Measurements from ENCODE around the gene FAM241A.

Gene FAM241A

DNA sequence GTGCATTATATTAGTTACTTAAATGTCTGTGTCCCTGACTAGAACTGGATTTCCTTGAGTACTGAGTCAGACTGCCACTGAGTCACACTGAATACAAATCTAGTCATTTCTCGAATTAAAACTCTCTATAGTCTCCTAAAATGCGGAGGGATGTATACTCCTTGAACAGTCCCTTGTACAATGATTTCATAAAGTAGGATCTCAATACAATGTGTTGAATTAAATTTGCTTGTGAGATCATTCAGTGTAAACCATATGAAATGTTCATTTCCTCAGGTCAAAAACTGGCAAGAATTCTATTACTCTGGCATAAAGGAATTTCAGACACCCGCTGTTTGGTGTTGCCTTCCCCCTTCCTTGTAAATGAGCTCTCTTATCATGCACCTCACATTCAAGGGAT lies 17.5 kb upstream of the FAM241A start:
- Histone ChIP-seq H3K36me3 (no peaks in the 10 kb centered on the region), H3K27ac (no peak overlapping the region), H3K4me3 (ENCODE audit: low read depth, low read length) (no peak overlapping the region), H3K27me3 (ENCODE audit: insufficient read depth, low read depth, severe bottlenecking) (no peaks in the 10 kb centered on the region), H3K9me3 (ENCODE audit: severe bottlenecking) (no peaks in the 10 kb centered on the region)
- no peak for TF ChIP-seq CTCF (IDR thresholded peaks at IDR 0.05; ENCODE audit: low read depth, low read length)
- DNase-seq, result no peak

GRCh38 chr4:112128452-112128851 lies 16.8 kb upstream of the FAM241A start:
- Histone ChIP-seq H3K9me3 (ENCODE audit: severe bottlenecking) (no peaks in the 10 kb centered on the region), H3K27me3 (ENCODE audit: insufficient read depth, low read depth, severe bottlenecking) (no peaks in the 10 kb centered on the region), H3K27ac (no peak overlapping the region), H3K4me3 (ENCODE audit: low read depth, low read length) (no peak overlapping the region), H3K36me3 (no peaks in the 10 kb centered on the region)
- no peak for TF ChIP-seq CTCF (IDR thresholded peaks at IDR 0.05; ENCODE audit: low read depth, low read length)
- DNase-seq, result no peak

DNA sequence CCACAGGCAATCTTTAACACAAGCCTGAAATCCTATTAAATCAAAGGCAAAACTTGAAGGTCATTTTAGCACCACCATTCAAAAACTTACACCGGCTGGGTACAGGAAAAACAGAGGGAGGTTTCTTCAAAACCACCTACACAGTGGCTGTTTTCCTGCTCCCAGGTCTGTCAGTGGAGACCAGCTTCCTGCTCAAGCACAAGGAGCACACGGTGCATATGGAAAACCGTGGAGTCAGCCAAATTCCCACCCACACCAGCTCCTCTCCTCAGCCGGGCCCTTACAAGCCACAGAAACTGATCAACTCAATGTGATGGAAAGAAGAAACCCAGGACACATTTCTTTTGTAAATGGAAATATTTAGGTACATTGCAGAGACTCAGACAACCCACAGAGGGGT lies 14.3 kb upstream of the FAM241A start:
- Histone ChIP-seq H3K27ac (no peak overlapping the region), H3K4me3 (ENCODE audit: low read depth, low read length) (no peak overlapping the region), H3K36me3 (no peaks in the 10 kb centered on the region), H3K9me3 (ENCODE audit: severe bottlenecking) (no peaks in the 10 kb centered on the region), H3K27me3 (ENCODE audit: insufficient read depth, low read depth, severe bottlenecking) (no peaks in the 10 kb centered on the region)
- TF ChIP-seq CTCF (IDR thresholded peaks at IDR 0.05; ENCODE audit: low read depth, low read length), result no peak
- no peak for DNase-seq

- Histone ChIP-seq H3K27ac (no peak overlapping the region), H3K4me3 (ENCODE audit: low read depth, low read length) (no peak overlapping the region), H3K9me3 (ENCODE audit: severe bottlenecking) (no peaks in the 10 kb centered on the region), H3K36me3 (no peaks in the 10 kb centered on the region), H3K27me3 (ENCODE audit: insufficient read depth, low read depth, severe bottlenecking) (no peaks in the 10 kb centered on the region)
- no peak for DNase-seq
- no peak for TF ChIP-seq CTCF (IDR thresholded peaks at IDR 0.05; ENCODE audit: low read depth, low read length)
These were observed 8.7 kb upstream of the FAM241A start for GRCh38 chr4:112136551-112136950.

DNA sequence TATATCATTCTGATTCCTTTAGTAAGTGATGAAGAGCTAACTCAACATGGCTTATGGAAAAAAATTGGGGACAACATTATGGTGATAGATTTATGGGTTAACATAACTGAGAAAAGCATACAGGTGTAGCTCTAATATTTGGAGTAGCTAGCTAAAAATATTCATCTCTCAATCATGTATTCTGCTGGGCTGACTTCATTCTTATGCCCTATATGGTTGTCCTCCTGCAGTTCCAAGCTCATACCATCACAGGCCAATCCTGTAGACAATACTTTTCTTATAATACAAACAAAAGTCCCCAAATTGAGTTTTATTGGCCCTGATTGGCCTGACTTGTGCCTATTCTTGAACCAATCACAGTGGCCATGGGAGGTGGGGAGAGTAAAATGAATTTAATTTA lies 6.7 kb upstream of the FAM241A start:
- TF ChIP-seq CTCF (IDR thresholded peaks at IDR 0.05; ENCODE audit: low read depth, low read length), result no peak
- no peak overlapping the region for H3K4me3 ChIP-seq (ENCODE audit: low read depth, low read length)
- no peak for DNase-seq
- no peaks in the 10 kb centered on the region for H3K9me3 ChIP-seq (ENCODE audit: severe bottlenecking)
- no peak overlapping the region for H3K27ac ChIP-seq
- no peaks in the 10 kb centered on the region for H3K36me3 ChIP-seq
- H3K27me3 ChIP-seq (ENCODE audit: insufficient read depth, low read depth, severe bottlenecking), result no peaks in the 10 kb centered on the region

GRCh38 chr4:112140536-112140935 lies 4.7 kb upstream of the FAM241A start:
- H3K27me3 ChIP-seq (ENCODE audit: insufficient read depth, low read depth, severe bottlenecking), result no peaks in the 10 kb centered on the region
- no peak for TF ChIP-seq CTCF (IDR thresholded peaks at IDR 0.05; ENCODE audit: low read depth, low read length)
- H3K9me3 ChIP-seq (ENCODE audit: severe bottlenecking), result no peaks in the 10 kb centered on the region
- no peak for DNase-seq
- H3K36me3 ChIP-seq, result no peaks in the 10 kb centered on the region
- H3K4me3 ChIP-seq (ENCODE audit: low read depth, low read length), result no peak overlapping the region
- no peak overlapping the region for H3K27ac ChIP-seq

Measured in WERI-Rb-1 (cell line).